K562 (cell line): ENCODE results near the gene DGKB.

Experiments
- DMBX1 ChIP-seq: fragments of 250-450 bp; sonication (Bioruptor Pico); IDR thresholded peaks from 2 replicates; pipeline ENCODE4 v1.8.0; 2022; ENCODE audit warnings: inconsistent platforms, mild to moderate bottlenecking, moderate library complexity, borderline replicate concordance
- EP300 ChIP-seq: IDR thresholded peaks from 2 replicates; pipeline ENCODE4 v1.6.1; 2012; ENCODE audit warnings: low read length, improper control_type of control experiment
- EZH2 ChIP-seq: IDR thresholded peaks from 2 replicates; pipeline ENCODE4 v1.6.1; 2012; ENCODE audit warnings: low read depth, mild to moderate bottlenecking, inconsistent platforms, low read length, borderline replicate concordance
- HDAC1 ChIP-seq, 2 experiments: fragments of 450-650 bp; IDR thresholded peaks; 2 replicates each; pipeline ENCODE4 v1.6.1; 2016 to 2017; ENCODE audit warnings: inconsistent platforms in 1 of 2, mild to moderate bottlenecking in 1 of 2, moderate library complexity in 1 of 2
- NFATC3 ChIP-seq: fragments of 450-650 bp; IDR thresholded peaks from 2 replicates; pipeline ENCODE4 v1.6.1; 2017; ENCODE audit warnings: mild to moderate bottlenecking
- POLR2A ChIP-seq: fragments of 450-650 bp; conservative IDR thresholded peaks from 2 replicates; pipeline ENCODE4 v1.6.1; 2016
- PREB ChIP-seq: sonication (generic); formaldehyde crosslinking; IDR thresholded peaks from 2 replicates; pipeline ENCODE4 v1.8.1; 2023; ENCODE audit warnings: mild to moderate bottlenecking, missing genetic modification reagents
- RBM22 ChIP-seq: fragments of 200-400 bp; formaldehyde crosslinking; IDR thresholded peaks from 2 replicates; pipeline ENCODE4 v1.6.1; 2018; ENCODE audit warnings: low read length, low read depth; ENCODE audit not compliant: poor library complexity, severe bottlenecking
- SPI1 ChIP-seq: IDR thresholded peaks from 2 replicates; pipeline ENCODE4 v1.6.1; 2011; ENCODE audit warnings: low read depth, low read length, control low read depth, borderline replicate concordance
- TBP ChIP-seq: optimal IDR thresholded peaks from 2 replicates; pipeline ENCODE3; 2011; ENCODE audit warnings: low read depth, low read length, improper control_type of control experiment
- TF ChIP-seq, protein P1 (sequence below), 2 experiments: IDR thresholded peaks in 1 of 2; conservative IDR thresholded peaks in 1 of 2; 2 replicates each; pipeline ENCODE4 v1.6.1; 2016; ENCODE audit warnings: low read depth in 2 of 2, mild to moderate bottlenecking in 1 of 2, missing compliant biosample characterization in 1 of 2, missing genetic modification characterization in 1 of 2, moderate library complexity in 1 of 2
- TF ChIP-seq, protein P2 (sequence below), 2 experiments: IDR thresholded peaks; 2 replicates each; pipeline ENCODE4 v1.6.1; 2011; ENCODE audit warnings: borderline replicate concordance in 1 of 2, control low read depth in 1 of 2, low read depth in 1 of 2, low read length in 1 of 2, mild to moderate bottlenecking in 1 of 2, mixed read lengths in 1 of 2, moderate library complexity in 1 of 2; ENCODE audit not compliant: insufficient read depth in 1 of 2, insufficient read length in 1 of 2, poor library complexity in 1 of 2, severe bottlenecking in 1 of 2; ENCODE audit errors: extremely low read depth in 1 of 2
- TF ChIP-seq, protein P3 (sequence below), 2 experiments: fragments of 450-650 bp in 1 of 2; IDR thresholded peaks; 2 replicates each; pipeline ENCODE4 v1.6.1; 2011 to 2017; ENCODE audit warnings: low read depth in 2 of 2, antibody characterized with exemption in 1 of 2, borderline replicate concordance in 1 of 2, low read length in 1 of 2, mild to moderate bottlenecking in 1 of 2, mixed read lengths in 1 of 2; ENCODE audit not compliant: control insufficient read depth in 1 of 2
- TF ChIP-seq, protein P4 (sequence below): fragments of 200-800 bp; sonication (Bioruptor generic); IDR thresholded peaks from 2 replicates; pipeline ENCODE4 v1.6.1; 2016; ENCODE audit warnings: missing genetic modification characterization, missing compliant biosample characterization

- TF ChIP-seq EZH2 (no peak), TBP (no peak), NFATC3 (no peak), HDAC1 (IDR thresholded peaks at IDR 0.05) (no peak), POLR2A (no peak), DMBX1 (CRISPR knock-in tag) (no peak), RBM22 (no peak), EP300 (no peak), PREB (no peak), SPI1 (no peak)
- TF ChIP-seq, protein P1, sequence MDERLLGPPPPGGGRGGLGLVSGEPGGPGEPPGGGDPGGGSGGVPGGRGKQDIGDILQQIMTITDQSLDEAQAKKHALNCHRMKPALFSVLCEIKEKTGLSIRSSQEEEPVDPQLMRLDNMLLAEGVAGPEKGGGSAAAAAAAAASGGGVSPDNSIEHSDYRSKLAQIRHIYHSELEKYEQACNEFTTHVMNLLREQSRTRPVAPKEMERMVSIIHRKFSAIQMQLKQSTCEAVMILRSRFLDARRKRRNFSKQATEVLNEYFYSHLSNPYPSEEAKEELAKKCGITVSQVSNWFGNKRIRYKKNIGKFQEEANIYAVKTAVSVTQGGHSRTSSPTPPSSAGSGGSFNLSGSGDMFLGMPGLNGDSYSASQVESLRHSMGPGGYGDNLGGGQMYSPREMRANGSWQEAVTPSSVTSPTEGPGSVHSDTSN (CRISPR knock-in tag; IDR thresholded peaks at IDR 0.05; ENCODE audit: low read depth): no peak
- TF ChIP-seq, protein P1 (tag; conservative IDR thresholded peaks at IDR 0.05; ENCODE audit: low read depth): no peak
- TF ChIP-seq, protein P2, sequence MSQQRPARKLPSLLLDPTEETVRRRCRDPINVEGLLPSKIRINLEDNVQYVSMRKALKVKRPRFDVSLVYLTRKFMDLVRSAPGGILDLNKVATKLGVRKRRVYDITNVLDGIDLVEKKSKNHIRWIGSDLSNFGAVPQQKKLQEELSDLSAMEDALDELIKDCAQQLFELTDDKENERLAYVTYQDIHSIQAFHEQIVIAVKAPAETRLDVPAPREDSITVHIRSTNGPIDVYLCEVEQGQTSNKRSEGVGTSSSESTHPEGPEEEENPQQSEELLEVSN (IDR thresholded peaks at IDR 0.05; ENCODE audit: borderline replicate concordance in 1 of 2, extremely low read depth in 1 of 2, insufficient read depth in 1 of 2, insufficient read length in 1 of 2, low read depth in 1 of 2, low read length in 1 of 2, poor library complexity in 1 of 2, severe bottlenecking in 1 of 2): no peak
- TF ChIP-seq, protein P3, sequence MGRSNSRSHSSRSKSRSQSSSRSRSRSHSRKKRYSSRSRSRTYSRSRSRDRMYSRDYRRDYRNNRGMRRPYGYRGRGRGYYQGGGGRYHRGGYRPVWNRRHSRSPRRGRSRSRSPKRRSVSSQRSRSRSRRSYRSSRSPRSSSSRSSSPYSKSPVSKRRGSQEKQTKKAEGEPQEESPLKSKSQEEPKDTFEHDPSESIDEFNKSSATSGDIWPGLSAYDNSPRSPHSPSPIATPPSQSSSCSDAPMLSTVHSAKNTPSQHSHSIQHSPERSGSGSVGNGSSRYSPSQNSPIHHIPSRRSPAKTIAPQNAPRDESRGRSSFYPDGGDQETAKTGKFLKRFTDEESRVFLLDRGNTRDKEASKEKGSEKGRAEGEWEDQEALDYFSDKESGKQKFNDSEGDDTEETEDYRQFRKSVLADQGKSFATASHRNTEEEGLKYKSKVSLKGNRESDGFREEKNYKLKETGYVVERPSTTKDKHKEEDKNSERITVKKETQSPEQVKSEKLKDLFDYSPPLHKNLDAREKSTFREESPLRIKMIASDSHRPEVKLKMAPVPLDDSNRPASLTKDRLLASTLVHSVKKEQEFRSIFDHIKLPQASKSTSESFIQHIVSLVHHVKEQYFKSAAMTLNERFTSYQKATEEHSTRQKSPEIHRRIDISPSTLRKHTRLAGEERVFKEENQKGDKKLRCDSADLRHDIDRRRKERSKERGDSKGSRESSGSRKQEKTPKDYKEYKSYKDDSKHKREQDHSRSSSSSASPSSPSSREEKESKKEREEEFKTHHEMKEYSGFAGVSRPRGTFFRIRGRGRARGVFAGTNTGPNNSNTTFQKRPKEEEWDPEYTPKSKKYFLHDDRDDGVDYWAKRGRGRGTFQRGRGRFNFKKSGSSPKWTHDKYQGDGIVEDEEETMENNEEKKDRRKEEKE (IDR thresholded peaks at IDR 0.05; ENCODE audit: borderline replicate concordance in 1 of 2, control insufficient read depth in 1 of 2, low read depth in 2 of 2, low read length in 1 of 2): no peak
- TF ChIP-seq, protein P4, sequence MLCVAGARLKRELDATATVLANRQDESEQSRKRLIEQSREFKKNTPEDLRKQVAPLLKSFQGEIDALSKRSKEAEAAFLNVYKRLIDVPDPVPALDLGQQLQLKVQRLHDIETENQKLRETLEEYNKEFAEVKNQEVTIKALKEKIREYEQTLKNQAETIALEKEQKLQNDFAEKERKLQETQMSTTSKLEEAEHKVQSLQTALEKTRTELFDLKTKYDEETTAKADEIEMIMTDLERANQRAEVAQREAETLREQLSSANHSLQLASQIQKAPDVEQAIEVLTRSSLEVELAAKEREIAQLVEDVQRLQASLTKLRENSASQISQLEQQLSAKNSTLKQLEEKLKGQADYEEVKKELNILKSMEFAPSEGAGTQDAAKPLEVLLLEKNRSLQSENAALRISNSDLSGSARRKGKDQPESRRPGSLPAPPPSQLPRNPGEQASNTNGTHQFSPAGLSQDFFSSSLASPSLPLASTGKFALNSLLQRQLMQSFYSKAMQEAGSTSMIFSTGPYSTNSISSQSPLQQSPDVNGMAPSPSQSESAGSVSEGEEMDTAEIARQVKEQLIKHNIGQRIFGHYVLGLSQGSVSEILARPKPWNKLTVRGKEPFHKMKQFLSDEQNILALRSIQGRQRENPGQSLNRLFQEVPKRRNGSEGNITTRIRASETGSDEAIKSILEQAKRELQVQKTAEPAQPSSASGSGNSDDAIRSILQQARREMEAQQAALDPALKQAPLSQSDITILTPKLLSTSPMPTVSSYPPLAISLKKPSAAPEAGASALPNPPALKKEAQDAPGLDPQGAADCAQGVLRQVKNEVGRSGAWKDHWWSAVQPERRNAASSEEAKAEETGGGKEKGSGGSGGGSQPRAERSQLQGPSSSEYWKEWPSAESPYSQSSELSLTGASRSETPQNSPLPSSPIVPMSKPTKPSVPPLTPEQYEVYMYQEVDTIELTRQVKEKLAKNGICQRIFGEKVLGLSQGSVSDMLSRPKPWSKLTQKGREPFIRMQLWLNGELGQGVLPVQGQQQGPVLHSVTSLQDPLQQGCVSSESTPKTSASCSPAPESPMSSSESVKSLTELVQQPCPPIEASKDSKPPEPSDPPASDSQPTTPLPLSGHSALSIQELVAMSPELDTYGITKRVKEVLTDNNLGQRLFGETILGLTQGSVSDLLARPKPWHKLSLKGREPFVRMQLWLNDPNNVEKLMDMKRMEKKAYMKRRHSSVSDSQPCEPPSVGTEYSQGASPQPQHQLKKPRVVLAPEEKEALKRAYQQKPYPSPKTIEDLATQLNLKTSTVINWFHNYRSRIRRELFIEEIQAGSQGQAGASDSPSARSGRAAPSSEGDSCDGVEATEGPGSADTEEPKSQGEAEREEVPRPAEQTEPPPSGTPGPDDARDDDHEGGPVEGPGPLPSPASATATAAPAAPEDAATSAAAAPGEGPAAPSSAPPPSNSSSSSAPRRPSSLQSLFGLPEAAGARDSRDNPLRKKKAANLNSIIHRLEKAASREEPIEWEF (CRISPR knock-in tag): no peak
Observed at GRCh38 chr7:14687777-14688176, 214.8 kb downstream of the DGKB start.
